ENCODE measurements around the gene MAP1B.

GRCh38 chr5:72092074-72092473 lies 15.2 kb upstream of the MAP1B start:
- TF ChIP-seq POLR2AphosphoS5 (IDR thresholded peaks at IDR 0.05) (no peak), CTCF (IDR thresholded peaks at IDR 0.05) (no peak)
